ENCODE data around the gene TBKBP1.
"Not testable (repeated sequence)": the region's sequence is repeated elsewhere in the genome, so short reads cannot be mapped to it uniquely, and the experiment has no call there.

Gene TBKBP1

DNA sequence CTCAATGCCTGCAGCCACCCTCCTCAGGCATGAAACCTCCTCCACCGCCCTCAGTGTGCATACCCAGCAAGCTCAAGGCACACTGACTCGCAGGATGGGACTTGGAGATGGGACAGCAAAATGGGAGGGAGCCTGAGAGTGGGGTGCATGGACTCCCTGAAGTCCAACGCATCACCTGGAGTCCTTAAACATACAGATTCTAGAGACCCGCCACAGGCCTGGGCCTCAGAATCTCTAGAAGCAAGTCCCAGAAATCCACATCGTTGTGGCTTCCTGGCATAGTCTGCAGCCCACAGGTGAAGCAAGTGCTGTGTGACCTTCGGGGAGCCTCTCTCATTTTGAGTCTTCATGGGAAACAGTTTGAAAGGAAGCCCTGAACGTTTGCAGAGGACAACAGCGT, 35.5 kb downstream of the TBKBP1 start:
- in situ Hi-C loops (cut with MboI; ENCODE audit: low sequenced_read_pairs): no loop called here

DNA sequence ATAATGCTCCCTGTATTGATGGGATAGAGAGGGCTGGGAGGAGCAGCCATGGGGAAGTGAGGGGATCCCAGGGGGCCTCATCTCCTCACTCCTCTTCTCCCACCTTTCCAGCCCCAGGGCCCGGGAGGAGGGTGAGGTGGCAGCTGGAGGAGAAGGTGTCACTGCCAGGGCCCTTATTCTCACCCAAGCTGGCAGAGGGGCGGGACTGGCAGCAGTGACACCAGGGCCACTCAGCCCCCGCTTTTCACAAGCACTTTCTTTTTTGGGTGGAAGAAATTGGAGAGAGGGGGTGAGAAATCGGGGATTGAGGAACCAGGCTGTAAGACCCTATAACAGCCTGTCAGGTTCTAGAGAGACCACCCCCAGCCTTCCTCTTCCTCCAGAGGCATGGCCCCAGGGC, 36.7 kb downstream of the TBKBP1 start:
- in situ Hi-C loops (cut with MboI; ENCODE audit: low sequenced_read_pairs): no loop called here

DNA sequence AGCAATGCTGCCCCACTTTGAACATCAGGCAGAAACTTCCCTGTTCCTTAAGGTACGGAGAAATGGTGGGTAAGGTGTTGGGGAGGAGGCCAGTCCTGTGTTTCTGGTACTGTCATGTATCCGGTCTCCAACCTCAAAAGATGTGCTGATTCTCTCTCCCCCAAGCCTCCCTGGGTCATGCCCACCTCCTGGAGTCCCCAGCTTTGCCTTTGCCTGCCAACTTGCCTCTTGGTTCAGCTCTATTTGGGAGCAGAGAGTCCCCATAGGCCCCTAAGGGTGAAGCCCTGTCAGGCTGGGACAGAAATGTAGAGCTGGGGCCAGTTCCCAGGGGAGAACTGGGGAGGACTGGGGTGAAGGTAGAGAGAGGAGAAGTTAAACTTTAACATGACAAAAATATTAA, 37.4 kb downstream of the TBKBP1 start:
- in situ Hi-C loops (cut with MboI; ENCODE audit: low sequenced_read_pairs): no loop called here

DNA sequence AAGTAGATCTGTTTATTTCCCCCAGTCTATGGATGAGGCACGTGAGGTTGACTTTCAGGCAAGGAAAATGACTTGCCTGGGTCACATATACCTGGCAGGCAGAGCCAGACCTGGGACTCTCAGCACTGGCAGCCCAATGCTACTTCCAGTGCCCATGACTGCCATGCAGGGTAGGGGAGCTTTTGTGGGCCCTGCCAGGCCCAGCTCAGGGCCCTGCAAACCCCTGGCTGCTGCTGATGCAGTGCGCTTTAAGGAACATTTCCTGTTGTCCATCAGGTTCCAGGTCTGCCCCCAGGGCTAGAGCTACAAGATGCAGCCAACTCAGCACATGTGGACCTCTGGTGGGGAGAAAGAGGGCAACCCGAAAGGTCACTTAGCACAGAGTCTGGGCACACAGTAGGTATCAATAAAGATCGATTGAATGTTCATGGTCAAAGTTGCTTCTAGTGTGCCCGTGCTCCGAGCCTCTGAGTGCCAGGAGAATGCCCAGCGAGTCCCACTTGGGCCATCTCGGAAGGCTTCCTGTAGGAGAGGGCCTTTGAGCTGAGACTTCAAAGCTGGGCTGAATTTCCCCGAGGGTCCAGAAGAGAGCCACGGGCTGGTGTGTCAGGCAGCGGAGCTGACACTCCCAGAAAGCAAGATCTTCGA, 38.6 kb downstream of the TBKBP1 start:
- in situ Hi-C loops (cut with MboI; ENCODE audit: low sequenced_read_pairs): no loop called here

DNA sequence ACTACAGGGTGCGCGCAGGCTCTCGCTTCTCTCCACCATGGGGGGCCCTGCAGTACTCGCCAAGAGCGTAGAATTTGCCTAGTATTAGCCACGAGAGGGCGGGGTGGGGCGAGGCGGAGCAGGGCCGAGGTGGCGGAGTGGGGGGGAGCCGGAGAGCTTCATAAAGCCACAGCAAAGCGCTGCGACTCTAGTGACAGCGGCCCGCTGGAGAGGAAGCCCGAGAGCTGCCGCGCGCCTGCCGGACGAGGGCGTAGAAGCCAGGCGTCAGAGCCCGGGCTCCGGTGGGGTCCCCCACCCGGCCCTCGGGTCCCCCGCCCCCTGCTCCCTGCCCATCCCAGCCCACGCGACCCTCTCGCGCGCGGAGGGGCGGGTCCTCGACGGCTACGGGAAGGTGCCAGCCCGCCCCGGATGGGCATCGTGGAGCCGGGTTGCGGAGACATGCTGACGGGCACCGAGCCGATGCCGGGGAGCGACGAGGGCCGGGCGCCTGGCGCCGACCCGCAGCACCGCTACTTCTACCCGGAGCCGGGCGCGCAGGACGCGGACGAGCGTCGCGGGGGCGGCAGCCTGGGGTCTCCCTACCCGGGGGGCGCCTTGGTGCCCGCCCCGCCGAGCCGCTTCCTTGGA, 39.2 kb downstream of the TBKBP1 start, which contains the start of gene TBX21:
Gene TBX21 (plus strand): TSS at position 190 of the 627 bp plus-strand sequence. CDS start 219 bp downstream, at position 409.
- in situ Hi-C loops (cut with MboI; ENCODE audit: low sequenced_read_pairs): no loop called here

DNA sequence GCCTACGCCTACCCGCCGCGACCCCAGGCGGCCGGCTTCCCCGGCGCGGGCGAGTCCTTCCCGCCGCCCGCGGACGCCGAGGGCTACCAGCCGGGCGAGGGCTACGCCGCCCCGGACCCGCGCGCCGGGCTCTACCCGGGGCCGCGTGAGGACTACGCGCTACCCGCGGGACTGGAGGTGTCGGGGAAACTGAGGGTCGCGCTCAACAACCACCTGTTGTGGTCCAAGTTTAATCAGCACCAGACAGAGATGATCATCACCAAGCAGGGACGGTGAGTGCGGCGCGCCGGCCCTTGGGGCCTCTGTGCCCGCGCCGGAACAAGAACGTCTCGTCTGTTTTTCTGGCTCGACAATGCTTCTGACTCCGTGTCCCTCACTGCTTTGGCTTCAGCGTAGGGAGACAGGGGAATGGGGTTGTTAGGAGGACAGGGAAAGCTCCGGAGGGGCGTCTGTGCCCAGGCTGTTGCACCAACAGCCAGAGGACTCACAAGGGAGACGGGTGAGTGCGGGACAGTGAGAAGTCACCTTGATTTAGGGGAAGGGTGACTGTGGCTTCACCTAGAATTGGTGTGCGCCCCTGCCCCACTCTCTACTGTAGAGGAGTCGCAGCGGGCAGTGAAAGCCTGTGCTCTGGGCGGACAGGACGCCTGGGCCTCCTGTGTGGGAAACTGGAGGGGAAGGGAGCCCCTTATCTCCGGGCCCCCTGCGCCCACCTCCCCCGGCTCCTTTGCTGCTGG, 39.9 kb downstream of the TBKBP1 start:
- in situ Hi-C loops (cut with MboI; ENCODE audit: low sequenced_read_pairs): no loop called here

DNA sequence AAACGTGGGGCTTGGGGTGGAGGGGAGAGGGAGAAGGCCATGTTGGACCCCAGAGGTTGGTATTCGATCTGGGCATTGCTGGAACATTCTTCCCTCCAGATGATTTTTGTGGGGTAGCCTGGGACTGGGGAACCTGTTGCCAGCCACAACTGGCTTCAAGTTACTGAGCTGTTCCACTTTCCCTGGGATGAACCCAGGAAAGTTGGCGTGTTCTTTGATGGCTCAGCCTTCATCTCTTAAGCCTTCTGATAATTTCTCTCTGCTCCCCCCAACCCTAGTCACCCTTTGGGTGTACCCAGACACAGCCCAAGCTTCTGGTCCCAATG, 41.1 kb downstream of the TBKBP1 start:
- in situ Hi-C loops (cut with MboI; ENCODE audit: low sequenced_read_pairs): no loop called here

DNA sequence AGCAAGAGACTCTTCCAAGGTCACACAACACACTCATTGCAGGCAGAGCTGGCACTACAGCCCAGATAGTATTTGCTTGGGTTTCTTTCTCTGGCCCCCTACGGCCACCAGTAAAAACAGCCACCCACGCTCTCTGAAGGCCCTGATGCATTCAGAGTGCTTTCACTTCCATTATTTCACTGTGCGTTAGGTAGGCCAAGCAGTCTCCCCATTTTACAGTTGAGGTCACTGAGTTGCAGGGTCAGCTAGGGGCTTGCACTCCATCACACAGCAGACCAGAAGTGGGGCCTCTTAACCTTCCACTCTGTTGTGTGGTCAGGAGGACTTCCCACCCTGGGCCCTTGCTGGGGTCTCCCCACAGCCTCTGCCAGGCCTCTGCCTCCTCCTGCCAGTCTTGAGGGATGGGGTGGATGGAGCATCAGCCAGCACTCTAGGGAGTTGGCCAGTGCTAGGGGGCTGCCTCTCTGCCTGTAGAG, 41.6 kb downstream of the TBKBP1 start:
- in situ Hi-C loops (cut with MboI; ENCODE audit: low sequenced_read_pairs): no loop called here

DNA sequence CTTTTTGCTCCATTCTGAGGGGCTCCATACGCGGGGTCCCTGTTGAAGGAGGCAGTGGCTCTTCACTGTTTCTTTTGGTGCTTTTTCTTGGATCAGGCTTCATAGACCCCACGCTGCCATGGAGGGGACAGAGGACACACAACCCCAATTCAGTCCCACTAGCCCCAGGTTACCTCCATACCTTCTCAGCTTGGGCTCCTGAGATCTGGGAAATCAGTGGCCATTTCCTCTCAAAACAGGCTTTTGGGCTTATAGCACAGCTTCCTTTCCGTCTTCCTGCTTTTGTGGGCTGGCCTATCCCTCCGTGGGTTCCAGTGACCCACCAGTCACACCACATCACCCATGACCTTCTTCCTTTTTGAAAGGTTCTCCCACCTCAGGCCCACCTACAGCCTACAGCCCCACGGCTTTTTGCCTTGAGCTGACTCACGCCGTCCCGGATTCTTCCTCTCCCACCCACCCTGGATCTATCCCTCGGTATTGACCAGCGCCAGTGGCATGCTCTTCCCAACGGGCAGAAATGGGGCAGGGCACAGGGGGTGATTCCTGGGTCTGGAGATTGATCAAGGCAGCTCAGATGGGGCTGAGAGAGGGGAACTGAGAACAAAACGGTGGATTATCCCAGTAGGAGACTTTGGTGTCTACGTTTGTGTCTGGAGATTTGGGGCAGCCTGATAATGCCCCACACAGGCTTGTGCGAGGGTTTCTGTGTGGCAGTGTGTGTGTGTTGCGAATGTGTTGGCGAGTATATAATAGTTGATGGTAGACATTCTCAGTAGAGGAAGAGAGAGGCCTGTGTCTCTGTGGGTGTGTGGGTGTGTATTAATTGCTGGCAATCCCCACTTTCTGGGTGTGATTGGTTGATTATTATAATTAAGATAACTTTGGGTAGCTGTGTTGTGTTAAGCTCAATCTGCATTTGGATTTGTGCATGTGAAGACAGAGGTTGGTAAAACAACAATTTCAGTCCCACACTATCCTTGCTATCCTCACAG, 42.8 kb downstream of the TBKBP1 start:
- in situ Hi-C loops (cut with MboI; ENCODE audit: low sequenced_read_pairs): no loop called here

DNA sequence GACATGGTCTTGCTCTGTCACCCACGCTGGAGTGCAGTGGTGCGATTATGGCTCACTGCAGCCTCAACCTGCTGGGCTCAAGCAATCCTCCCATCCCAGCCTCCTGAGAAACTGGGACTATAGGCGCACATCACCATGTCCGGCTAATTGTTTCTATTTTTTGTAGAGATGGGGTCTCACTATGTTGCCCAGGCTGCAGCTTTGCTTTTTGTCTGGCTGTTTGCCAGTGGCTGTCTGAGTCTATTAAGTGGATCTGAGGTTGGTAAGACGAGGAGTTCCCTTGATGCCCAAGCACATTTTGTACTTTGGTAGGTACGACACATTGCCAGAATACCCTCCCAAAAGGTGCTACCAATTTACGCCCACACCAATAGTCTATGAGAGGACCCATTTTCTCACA, 44.2 kb downstream of the TBKBP1 start:
- in situ Hi-C loops (cut with MboI; ENCODE audit: low sequenced_read_pairs): no loop called here

DNA sequence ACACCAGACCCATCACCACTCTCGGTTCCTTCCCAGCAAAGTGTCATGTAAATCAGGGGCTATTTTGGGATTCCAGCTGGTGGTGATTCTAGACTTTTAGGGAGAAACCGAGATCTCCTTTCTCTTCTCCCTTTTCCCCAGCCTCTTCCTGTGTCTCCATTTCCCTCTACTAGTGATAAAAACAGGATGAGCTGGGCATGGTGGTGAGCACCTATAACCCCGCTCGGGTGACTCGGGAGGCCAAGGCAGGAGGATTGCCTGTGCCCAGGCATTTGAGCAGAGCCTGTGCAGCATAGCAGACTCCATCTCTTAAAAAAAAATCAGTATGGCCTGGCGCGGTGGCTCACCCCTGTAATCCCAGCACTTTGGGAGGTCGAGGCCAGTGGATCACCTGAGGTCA, 45.2 kb downstream of the TBKBP1 start:
- in situ Hi-C loops (cut with MboI; ENCODE audit: low sequenced_read_pairs): no loop called here

DNA sequence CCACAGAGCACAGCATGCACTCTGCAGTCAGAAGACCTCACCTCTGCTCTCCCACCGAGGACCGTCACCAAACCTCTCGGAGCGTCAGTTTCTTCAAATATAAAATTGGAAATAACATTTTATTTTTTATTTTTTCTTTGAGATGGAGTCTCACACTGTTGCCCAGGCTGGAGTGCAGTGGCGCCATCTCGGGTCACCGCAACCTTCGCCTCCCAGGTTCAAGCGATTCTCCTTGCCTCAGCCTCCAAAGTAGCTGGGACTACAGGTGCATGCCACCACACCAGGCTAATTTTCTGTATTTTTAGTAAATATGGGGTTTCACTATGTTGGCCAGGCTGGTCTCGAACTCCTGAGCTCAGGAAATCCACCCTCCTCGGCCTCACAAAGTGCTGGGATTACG, 46.0 kb downstream of the TBKBP1 start:
- in situ Hi-C loops (cut with MboI; ENCODE audit: low sequenced_read_pairs): not testable (repeated sequence)

DNA sequence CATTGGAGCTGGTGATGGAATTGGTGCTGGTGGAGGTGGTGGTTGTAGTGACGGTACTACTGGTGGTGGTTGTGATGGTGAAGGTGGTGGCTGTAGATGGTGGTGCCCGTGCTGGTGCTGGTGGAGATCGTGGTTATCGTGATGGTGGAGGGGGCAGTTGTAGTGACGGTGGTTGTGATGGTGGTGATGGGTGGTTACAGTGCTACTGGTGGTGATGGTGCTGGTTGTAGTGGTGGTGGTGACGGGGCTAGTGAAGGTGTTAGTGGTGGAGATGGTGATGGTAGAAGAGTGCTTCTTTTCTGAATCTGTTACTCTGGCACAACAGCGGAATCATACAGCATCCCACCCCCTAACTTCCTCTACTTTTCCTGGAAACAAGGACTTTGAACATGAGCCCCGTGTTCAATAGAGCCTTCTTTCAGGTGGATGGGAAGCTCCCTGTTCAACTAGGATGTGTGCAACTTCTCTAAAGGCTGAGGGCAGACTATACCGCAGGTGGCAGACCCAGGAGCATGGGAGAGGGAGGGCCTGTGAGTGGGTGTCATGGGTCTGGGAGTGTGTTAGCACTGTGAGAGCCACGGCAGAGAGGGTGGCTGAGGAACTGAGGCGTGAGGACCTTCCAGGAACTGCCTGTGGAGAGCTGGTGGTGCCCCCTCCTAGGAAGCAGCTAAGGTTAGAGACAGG, 47.3 kb downstream of the TBKBP1 start:
- in situ Hi-C loops (cut with MboI; ENCODE audit: low sequenced_read_pairs): no loop called here

DNA sequence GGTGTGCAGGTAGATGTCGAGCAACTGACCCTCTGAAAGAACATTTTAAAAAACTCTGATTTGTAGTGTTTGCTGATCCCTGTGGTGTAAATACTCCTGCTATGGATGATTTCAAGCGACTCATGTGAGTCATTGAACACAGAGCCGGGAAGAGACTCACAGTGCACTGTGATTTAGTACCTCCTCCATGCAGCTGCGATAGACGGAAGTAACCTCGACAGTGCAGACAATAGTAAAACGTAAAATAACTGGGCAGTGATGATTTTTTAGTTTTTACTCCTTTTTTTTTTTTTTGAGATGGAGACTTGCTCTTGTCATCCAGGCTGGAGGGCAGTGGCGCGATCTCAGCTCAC, 47.8 kb downstream of the TBKBP1 start:
- in situ Hi-C loops (cut with MboI; ENCODE audit: low sequenced_read_pairs): no loop called here

DNA sequence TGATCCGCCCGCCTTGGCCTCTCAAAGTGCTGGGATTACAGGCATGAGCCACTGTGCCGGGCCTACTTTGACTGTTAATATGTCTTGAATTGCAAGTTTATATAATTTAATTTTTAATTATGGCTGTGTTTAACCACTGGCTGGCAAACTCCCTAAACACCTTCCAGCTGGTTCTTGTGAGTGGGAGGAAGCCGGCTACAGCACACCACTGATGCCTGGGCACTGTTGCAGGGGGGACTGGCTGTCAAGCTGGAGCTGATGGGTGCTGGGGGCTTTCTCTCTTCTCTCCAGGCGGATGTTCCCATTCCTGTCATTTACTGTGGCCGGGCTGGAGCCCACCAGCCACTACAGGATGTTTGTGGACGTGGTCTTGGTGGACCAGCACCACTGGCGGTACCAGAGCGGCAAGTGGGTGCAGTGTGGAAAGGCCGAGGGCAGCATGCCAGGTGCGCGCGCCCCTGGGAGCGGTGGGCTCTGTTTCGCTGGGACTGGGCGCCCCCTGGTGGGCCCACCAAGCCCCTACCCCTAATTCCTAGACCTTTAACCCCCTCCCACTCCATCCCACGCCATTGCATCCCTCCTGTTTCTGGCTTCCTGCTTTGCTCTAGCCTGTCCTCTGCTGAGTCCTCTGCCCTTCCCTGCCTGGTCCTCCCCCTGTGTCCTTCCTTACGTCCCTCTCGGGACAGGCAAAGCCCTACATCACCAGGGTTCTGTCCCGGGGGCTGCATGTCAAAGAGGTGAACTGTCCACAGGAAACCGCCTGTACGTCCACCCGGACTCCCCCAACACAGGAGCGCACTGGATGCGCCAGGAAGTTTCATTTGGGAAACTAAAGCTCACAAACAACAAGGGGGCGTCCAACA, 48.6 kb downstream of the TBKBP1 start:
- in situ Hi-C loops (cut with MboI; ENCODE audit: low sequenced_read_pairs): no loop called here

DNA sequence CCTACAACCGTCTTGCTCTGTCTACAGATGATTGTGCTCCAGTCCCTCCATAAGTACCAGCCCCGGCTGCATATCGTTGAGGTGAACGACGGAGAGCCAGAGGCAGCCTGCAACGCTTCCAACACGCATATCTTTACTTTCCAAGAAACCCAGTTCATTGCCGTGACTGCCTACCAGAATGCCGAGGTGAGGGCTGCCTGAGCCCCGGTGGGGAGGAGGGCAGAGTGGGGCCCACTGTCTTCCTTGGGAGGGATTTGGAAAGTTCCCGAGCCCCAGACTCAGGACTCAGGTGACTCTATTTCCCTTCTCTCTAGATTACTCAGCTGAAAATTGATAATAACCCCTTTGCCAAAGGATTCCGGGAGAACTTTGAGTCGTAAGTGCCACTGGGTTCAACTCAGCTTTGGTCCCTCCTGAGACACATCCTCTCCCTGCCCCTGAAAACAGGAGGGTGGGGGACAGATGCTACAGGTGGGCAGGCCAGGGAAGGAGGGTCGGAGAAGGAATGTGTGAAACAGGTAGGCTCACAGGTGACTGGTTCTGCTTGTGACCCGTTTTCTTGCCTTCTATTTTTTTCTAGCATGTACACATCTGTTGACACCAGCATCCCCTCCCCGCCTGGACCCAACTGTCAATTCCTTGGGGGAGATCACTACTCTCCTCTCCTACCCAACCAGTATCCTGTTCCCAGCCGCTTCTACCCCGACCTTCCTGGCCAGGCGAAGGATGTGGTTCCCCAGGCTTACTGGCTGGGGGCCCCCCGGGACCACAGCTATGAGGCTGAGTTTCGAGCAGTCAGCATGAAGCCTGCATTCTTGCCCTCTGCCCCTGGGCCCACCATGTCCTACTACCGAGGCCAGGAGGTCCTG, 50.4 kb downstream of the TBKBP1 start:
- in situ Hi-C loops (cut with MboI; ENCODE audit: low sequenced_read_pairs): no loop called here

DNA sequence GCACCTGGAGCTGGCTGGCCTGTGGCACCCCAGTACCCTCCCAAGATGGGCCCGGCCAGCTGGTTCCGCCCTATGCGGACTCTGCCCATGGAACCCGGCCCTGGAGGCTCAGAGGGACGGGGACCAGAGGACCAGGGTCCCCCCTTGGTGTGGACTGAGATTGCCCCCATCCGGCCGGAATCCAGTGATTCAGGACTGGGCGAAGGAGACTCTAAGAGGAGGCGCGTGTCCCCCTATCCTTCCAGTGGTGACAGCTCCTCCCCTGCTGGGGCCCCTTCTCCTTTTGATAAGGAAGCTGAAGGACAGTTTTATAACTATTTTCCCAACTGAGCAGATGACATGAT, 51.0 kb downstream of the TBKBP1 start:
- in situ Hi-C loops (cut with MboI; ENCODE audit: low sequenced_read_pairs): no loop called here

DNA sequence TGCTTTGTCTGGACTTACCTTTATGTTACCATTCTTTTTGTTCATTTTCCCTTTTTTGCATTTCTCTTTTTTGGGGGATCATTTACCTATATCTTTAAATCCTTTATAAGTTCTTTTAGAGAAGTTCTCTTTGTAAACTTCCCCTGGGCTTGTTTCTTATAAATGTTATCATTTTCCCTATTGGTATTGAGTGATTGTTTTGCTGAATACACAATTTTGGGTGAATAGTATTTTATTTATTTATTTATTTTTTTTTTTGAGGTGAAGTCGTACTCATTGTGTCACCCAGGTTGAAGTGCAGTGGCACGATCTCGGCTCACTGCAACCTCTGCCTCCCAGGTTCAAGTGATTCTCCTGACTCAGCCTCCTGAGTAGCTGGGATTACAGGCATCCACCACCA, 57.5 kb downstream of the TBKBP1 start:
- in situ Hi-C loops (cut with MboI; ENCODE audit: low sequenced_read_pairs): no loop called here

DNA sequence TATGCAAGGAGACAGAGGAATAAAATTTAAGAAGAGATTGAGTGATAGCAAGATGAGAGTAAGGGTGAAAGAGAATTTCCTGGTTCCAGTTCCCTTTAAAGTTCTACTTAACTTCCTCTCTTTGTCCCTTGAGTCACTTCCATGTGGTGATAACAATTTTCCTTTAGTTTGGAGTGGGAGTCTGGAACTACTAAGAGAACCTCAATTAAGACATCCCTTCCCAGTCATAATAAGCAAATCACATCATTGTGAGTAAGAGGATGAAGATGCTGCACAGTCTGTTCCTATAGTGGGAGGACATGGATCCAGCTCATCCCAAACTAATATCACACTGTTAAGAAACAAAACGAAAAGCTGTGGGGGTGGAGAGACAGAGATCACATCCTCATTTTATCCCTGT, 63.4 kb downstream of the TBKBP1 start:
- in situ Hi-C loops (cut with MboI; ENCODE audit: low sequenced_read_pairs): no loop called here

Measured in HL-60/S4 treated with retinoic acid at 250 ng/mL for 4 days and 3 days (cell line).